ENCODE results near the gene SMCO2. TPM values are rescaled to one million over a fixed set of nuclear protein-coding genes. Genes with fewer than 3 reads are reported as not detected.

The SMCO2 gene
- total and polyA plus RNA-seq, 2 of the 8 experiments (the other 6 are each of a cell fraction or from before 2014, with no cell fraction given) = 0.24 to 0.80 TPM

GRCh38 chr12:27499377-27499776 is 52.8 kb downstream of the SMCO2 start:
- CTCF ChIA-PET (ENCODE audit: partially characterized antibody) = no interaction called here
- no peak overlapping the region for H3K27ac ChIP-seq (ENCODE audit: low read depth, low read length)
- H3K27me3 ChIP-seq (replicated peaks in 1 of 4; ENCODE audit: control insufficient read depth in 3 of 4, extremely low read depth in 1 of 4, insufficient read depth in 3 of 4, low read length in 3 of 4) = no peaks in the 10 kb centered on the region
- H3K23me2 ChIP-seq (ENCODE audit: low read depth, low read length) = no peaks in the 10 kb centered on the region
- no peaks in the 10 kb centered on the region for H3K79me2 ChIP-seq (ENCODE audit: control insufficient read depth in 1 of 2, insufficient read depth in 2 of 2, low read length in 2 of 2)
- POLR2A ChIA-PET (ENCODE audit: partially characterized antibody) = no interaction called here
- 97% methylated on average over 3 of the region's 3 CpGs; no CpG with 5 or more reads in 1 of the 2 experiments for WGBS, 2 experiments (ENCODE audit: extremely low coverage in 1 of 2, insufficient coverage in 1 of 2, insufficient read length in 1 of 2, insufficient replicate concordance in 2 of 2, low coverage in 1 of 2, low lambda C conversion rate in 2 of 2, missing lambda C conversion rate in 1 of 2)
- TF ChIP-seq GABPA (IDR thresholded peaks at IDR 0.05; ENCODE audit: borderline replicate concordance, insufficient read depth, low read length) = no peak
- no peak for TF ChIP-seq JUN (IDR thresholded peaks at IDR 0.05; ENCODE audit: low read depth, low read length)
- TF ChIP-seq TBP (IDR thresholded peaks at IDR 0.05; ENCODE audit: low read depth, low read length) = no peak
- TF ChIP-seq BCL11A (IDR thresholded peaks at IDR 0.05; ENCODE audit: low read depth in 2 of 2, low read length in 2 of 2) = no peak
- FAIRE-seq (no peak), DNase-seq (ENCODE audit: low read depth in 1 of 2, low spot score in 2 of 2) (no peak)
- no peak overlapping the region for H4K8ac ChIP-seq (ENCODE audit: extremely low read depth, insufficient read depth, low read length)
- H3K9ac ChIP-seq (replicated peaks in 1 of 4; ENCODE audit: extremely low read depth in 1 of 4, low read depth in 3 of 4, low read length in 3 of 4) = no peak overlapping the region
- no peak overlapping the region for H3K4me3 ChIP-seq (ENCODE audit: extremely low read depth in 1 of 4, insufficient read depth in 2 of 4, low read depth in 3 of 4, low read length in 4 of 4)
- no peak overlapping the region for H3K4me2 ChIP-seq (ENCODE audit: insufficient read depth in 1 of 2, low read depth in 2 of 2, low read length in 2 of 2)
- no peaks in the 10 kb centered on the region for H3K36me3 ChIP-seq (ENCODE audit: control insufficient read depth in 2 of 4, insufficient read depth in 4 of 4, low read length in 3 of 4)
- no peak overlapping the region for H3K23ac ChIP-seq (ENCODE audit: insufficient read length)
- no peaks in the 10 kb centered on the region for H3K9me3 ChIP-seq (ENCODE audit: insufficient read depth in 2 of 2, low read depth in 1 of 2, low read length in 1 of 2)
- no peak overlapping the region for H2BK120ac ChIP-seq (replicated peaks; ENCODE audit: low read depth, low read length)
- no peaks in the 10 kb centered on the region for H3K79me1 ChIP-seq (ENCODE audit: low read depth, low read length)
- no peak overlapping the region for H2BK12ac ChIP-seq (ENCODE audit: low read depth, low read length)
- H4K20me1 ChIP-seq (replicated peaks in 1 of 2; ENCODE audit: control insufficient read depth in 1 of 2, insufficient read depth in 2 of 2, low read length in 2 of 2) = no peaks in the 10 kb centered on the region
- H2AFZ ChIP-seq (ENCODE audit: low read length) = no peak overlapping the region
- no peak overlapping the region for H4K91ac ChIP-seq (replicated peaks; ENCODE audit: insufficient read length, low read length)
- H2BK5ac ChIP-seq (ENCODE audit: low read depth, low read length) = no peak overlapping the region
- no peak overlapping the region for H3K56ac ChIP-seq (replicated peaks; ENCODE audit: insufficient read length, low read depth, low read length)
- no peak overlapping the region for H2BK15ac ChIP-seq (ENCODE audit: low read length)
- no peaks in the 10 kb centered on the region for H3K4me1 ChIP-seq (replicated peaks in 1 of 4; ENCODE audit: control insufficient read depth in 3 of 4, insufficient read depth in 4 of 4, low read length in 3 of 4)
- no peak overlapping the region for H3K18ac ChIP-seq (ENCODE audit: extremely low read depth, low read length)
- H2BK20ac ChIP-seq (ENCODE audit: low read length) = no peak overlapping the region
- no peak overlapping the region for H3K4ac ChIP-seq (replicated peaks; ENCODE audit: insufficient read length, low read depth, low read length)
- H2AK5ac ChIP-seq (ENCODE audit: low read depth, low read length) = no peak overlapping the region
- no peak overlapping the region for H3K14ac ChIP-seq (ENCODE audit: insufficient read length)
- no peak overlapping the region for H4K5ac ChIP-seq (ENCODE audit: insufficient read length, low read depth, low read length)

Data from H1 (cell line).